ENCODE measurements around the gene CPEB4.

GRCh38 chr5:173932695-173933139, 44.6 kb downstream of the CPEB4 start:
- TF ChIP-seq CTCF (IDR thresholded peaks at IDR 0.05; ENCODE audit: insufficient read depth, low read length), result no peak
- TF ChIP-seq POLR2AphosphoS5 (IDR thresholded peaks at IDR 0.05; ENCODE audit: low read depth), result no peak
- TF ChIP-seq SPI1 (IDR thresholded peaks at IDR 0.05; ENCODE audit: borderline replicate concordance, low read depth), result no peak

Data from HL-60 (cell line).